Measurements from ENCODE around the gene TNNT3.

Gene TNNT3

GRCh38 chr11:1887451-1888346 is 31.8 kb upstream of the TNNT3 start:
- TF ChIP-seq POLR2A (IDR thresholded peaks at IDR 0.05; ENCODE audit: low read length) (no peak), GATA1 (IDR thresholded peaks at IDR 0.05; ENCODE audit: low read depth, low read length) (no peak)
- DNase-seq: no peak

GRCh38 chr11:1888347-1888753 is 31.2 kb upstream of the TNNT3 start:
- TF ChIP-seq GATA1 (IDR thresholded peaks at IDR 0.05; ENCODE audit: low read depth, low read length): no peak
- TF ChIP-seq POLR2A (IDR thresholded peaks at IDR 0.05; ENCODE audit: low read length): no peak
- DNase-seq: no peak

- TF ChIP-seq POLR2A (IDR thresholded peaks at IDR 0.05; ENCODE audit: low read length) (no peak), GATA1 (IDR thresholded peaks at IDR 0.05; ENCODE audit: low read depth, low read length) (no peak)
- DNase-seq: no peak
Observed at GRCh38 chr11:1888811-1889210, 30.7 kb upstream of the TNNT3 start.

- no peak for TF ChIP-seq POLR2A (IDR thresholded peaks at IDR 0.05; ENCODE audit: low read length)
- TF ChIP-seq GATA1 (IDR thresholded peaks at IDR 0.05; ENCODE audit: low read depth, low read length): no peak
- no peak for DNase-seq
Observed at GRCh38 chr11:1889224-1889930, 30.1 kb upstream of the TNNT3 start.

- TF ChIP-seq POLR2A (IDR thresholded peaks at IDR 0.05; ENCODE audit: low read length) (no peak), GATA1 (IDR thresholded peaks at IDR 0.05; ENCODE audit: low read depth, low read length) (no peak)
- no peak for DNase-seq
Observed at GRCh38 chr11:1889941-1890855, 29.3 kb upstream of the TNNT3 start.

GRCh38 chr11:1890856-1891830 is 28.4 kb upstream of the TNNT3 start:
- DNase-seq: no peak
- no peak for TF ChIP-seq POLR2A (IDR thresholded peaks at IDR 0.05; ENCODE audit: low read length)
- no peak for TF ChIP-seq GATA1 (IDR thresholded peaks at IDR 0.05; ENCODE audit: low read depth, low read length)

GRCh38 chr11:1891831-1892115 is 27.7 kb upstream of the TNNT3 start, which contains the start of gene PRR33:
TSS of gene PRR33 (minus strand) at chr11:1891895. CDS start at chr11:1890584, 1,311 bp downstream.
- TF ChIP-seq POLR2A (IDR thresholded peaks at IDR 0.05; ENCODE audit: low read length): no peak
- no peak for TF ChIP-seq GATA1 (IDR thresholded peaks at IDR 0.05; ENCODE audit: low read depth, low read length)
- no peak for DNase-seq

- DNase-seq: no peak
- TF ChIP-seq POLR2A (IDR thresholded peaks at IDR 0.05; ENCODE audit: low read length) (no peak), GATA1 (IDR thresholded peaks at IDR 0.05; ENCODE audit: low read depth, low read length) (no peak)
Observed at GRCh38 chr11:1892116-1892515, 27.4 kb upstream of the TNNT3 start.

- TF ChIP-seq POLR2A (IDR thresholded peaks at IDR 0.05; ENCODE audit: low read length) (no peak), GATA1 (IDR thresholded peaks at IDR 0.05; ENCODE audit: low read depth, low read length) (no peak)
Observed at GRCh38 chr11:1892558-1892957, 26.9 kb upstream of the TNNT3 start.

GRCh38 chr11:1893581-1894359 is 25.7 kb upstream of the TNNT3 start:
- TF ChIP-seq GATA1 (IDR thresholded peaks at IDR 0.05; ENCODE audit: low read depth, low read length): no peak
- TF ChIP-seq POLR2A (IDR thresholded peaks at IDR 0.05; ENCODE audit: low read length): no peak
- DNase-seq: no peak

More at GRCh38 chr11:1892558-1892957, 26.9 kb upstream of the TNNT3 start:
- no peak for DNase-seq

- no peak for TF ChIP-seq POLR2A (IDR thresholded peaks at IDR 0.05; ENCODE audit: low read length)
- TF ChIP-seq GATA1 (IDR thresholded peaks at IDR 0.05; ENCODE audit: low read depth, low read length): no peak
- DNase-seq: no peak
Observed at GRCh38 chr11:1894759-1895158, 24.7 kb upstream of the TNNT3 start.

GRCh38 chr11:1896468-1896867 is 23.0 kb upstream of the TNNT3 start:
- DNase-seq: no peak
- no peak for TF ChIP-seq POLR2A (IDR thresholded peaks at IDR 0.05; ENCODE audit: low read length)
- no peak for TF ChIP-seq GATA1 (IDR thresholded peaks at IDR 0.05; ENCODE audit: low read depth, low read length)
